ENCODE measurements around the gene ZNF727.
"Not testable (repeated sequence)": the region's sequence is repeated elsewhere in the genome, so short reads cannot be mapped to it uniquely, and the experiment has no call there.

Gene ZNF727

GRCh38 chr7:64045301-64046040 lies at the start of gene ZNF727:
TSS of gene ZNF727 (plus strand) at chr7:64045434. CDS start at chr7:64045622, 188 bp downstream.
- no peak for DNase-seq (ENCODE audit: low spot score)

- no peak for DNase-seq (ENCODE audit: low spot score)
Observed at GRCh38 chr7:63998549-63998948, 46.7 kb upstream of the ZNF727 start, which contains the start of gene ZNF722. TSS of gene ZNF722 (plus strand) at chr7:63998849. CDS start at chr7:63998962, 113 bp downstream.

- not testable (repeated sequence) for DNase-seq (ENCODE audit: low spot score)
Observed at GRCh38 chr7:64015496-64015895, 29.7 kb upstream of the ZNF727 start.

GRCh38 chr7:64035388-64035787 lies 9.8 kb upstream of the ZNF727 start:
- DNase-seq (ENCODE audit: low spot score): no peak

GRCh38 chr7:64037095-64037494 lies 8.1 kb upstream of the ZNF727 start:
- DNase-seq (ENCODE audit: low spot score): no peak

- DNase-seq (ENCODE audit: low spot score): no peak
Observed at GRCh38 chr7:64046041-64046389, 781 bp downstream of the ZNF727 start.

- DNase-seq (ENCODE audit: low spot score): not testable (repeated sequence)
Observed at GRCh38 chr7:64077837-64078698, 32.8 kb downstream of the ZNF727 start.

GRCh38 chr7:64078699-64078994 lies 33.4 kb downstream of the ZNF727 start:
- DNase-seq (ENCODE audit: low spot score): no peak

- DNase-seq (ENCODE audit: low spot score): no peak
Observed at GRCh38 chr7:64087501-64087900, 42.3 kb downstream of the ZNF727 start.

GRCh38 chr7:64088863-64089262 lies 43.6 kb downstream of the ZNF727 start:
- not testable (repeated sequence) for DNase-seq (ENCODE audit: low spot score)

Measured in hematopoietic multipotent progenitor cell treated with erythropoietin and hydrocortisone succinate and interleukin-3 and kit ligand, for 15 days (in vitro differentiated cells).